Stimulated activated CD4-positive, alpha-beta T cell treated with anti-CD3 and anti-CD28 coated beads, Interleukin-4, amount 100 ng/mL, for 4 hours (primary cell): Measurements from ENCODE around the gene POLR2J3.
A peak's percentile ranks its signal among the peaks of the same experiment; 100 is the strongest.
"Not testable (repeated sequence)": the region's sequence is repeated elsewhere in the genome, so short reads cannot be mapped to it uniquely, and the experiment has no call there.

Experiments used
- DNase-seq, 2 experiments: peaks; one replicate each; pipeline ENCODE4 v3.0.0-alpha.2; 2020

Gene POLR2J3

GRCh38 chr7:102581722-102582121 is 9.3 kb upstream of the POLR2J3 start:
- not testable (repeated sequence) for DNase-seq

DNA sequence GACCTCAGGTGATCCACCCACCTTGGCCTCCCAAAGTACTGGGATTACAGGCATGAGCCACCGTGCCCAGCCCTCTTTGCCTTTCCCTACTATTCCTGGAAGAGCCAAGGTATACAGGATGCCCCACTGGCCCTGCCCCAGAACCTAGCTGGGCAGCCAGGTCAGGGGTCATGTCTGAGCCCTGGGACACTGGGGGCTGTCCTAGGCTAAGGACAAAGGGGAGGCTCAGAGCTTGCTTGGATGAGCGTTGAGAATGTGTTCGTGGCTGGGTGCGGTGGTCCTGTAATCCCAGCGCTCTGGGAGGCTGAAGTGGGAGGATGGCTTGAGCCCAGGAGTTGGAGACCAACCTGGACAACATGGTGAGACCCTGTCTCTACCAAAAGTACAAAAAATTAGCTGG is 6.1 kb upstream of the POLR2J3 start:
- not testable (repeated sequence) for DNase-seq

DNA sequence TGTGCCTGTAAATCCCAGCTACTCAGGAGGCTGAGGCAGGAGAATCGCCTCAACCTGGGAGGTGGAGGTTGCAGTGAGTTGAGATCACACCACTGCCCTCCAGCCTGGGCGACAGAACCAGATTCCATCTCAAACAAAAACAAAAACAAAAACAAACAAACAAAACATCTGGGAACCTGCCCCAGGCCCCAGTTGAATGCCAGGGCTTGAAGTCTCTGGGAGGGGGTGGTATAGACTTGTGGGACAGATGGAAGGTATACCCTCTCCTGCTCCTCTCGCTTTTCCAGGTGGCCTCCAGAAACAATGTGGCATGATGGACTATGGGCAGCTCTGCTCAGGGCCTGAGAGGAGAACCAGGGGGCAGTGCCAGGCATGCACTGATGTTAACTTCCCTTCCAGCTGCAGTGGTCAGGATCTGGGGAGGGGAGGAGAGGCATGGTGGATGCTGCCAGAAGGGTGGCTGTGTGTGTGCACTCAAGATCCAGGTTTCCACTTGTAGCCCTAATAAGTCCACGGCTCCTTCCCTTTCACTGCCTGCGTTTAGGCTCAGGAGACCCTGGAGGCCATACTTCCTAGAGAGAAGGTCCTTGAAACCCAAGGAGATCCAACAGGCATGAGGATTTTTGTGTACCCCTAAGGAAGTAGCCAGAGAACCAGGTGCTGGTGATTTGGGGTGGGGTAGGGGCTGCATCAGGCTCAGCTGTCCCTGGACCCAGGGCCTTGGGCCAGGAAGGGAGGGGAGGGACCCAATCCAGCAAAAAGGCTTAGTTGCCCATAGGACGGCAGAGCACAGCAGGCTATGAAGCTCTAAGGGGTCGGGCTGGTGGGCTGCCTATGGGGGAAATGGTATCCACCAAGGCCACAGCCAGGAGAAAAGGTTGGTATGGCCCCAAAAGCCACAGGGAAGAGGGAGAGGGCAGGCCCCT is 5.2 kb upstream of the POLR2J3 start:
- DNase-seq: peak in 1 of 2 experiments; percentile 1

DNA sequence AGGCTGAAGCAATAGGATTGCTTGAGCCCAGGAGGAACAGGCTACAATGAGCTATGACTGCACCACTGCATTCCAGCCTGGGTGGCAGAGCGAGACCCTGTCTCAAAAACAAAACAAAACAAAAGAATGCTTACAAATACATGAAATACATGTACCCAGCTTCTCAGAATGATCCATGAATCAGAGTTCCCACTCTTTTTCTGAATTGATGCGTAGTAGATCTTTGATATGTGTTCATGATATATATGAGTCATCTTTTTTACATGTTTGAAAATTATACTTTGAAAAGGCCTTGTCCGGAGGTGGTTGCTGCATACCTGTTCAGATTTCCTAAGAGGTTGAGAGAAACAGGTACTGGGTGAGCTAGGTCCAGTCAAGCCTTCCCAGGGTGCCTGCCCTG is 4.0 kb upstream of the POLR2J3 start:
- not testable (repeated sequence) for DNase-seq

DNA sequence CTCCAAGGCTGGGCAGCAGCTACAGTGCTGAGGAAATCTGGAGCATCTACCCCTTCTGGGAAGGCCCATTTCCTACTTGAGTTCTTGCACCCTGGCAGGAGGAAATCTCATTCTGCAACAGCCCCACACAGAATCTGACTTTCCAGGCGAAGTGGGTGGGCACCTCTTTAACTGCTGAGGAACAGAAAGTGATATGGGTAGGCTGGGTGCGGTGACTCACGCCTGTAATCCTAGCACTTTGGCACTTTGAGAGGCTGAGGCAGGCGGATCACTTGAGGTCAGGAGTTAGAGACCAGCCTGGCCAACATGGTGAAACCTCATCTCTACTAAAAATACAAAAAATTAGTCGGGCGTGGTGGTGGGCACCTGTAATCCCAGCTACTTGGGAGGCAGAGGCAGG is 2.2 kb upstream of the POLR2J3 start:
- not testable (repeated sequence) for DNase-seq

DNA sequence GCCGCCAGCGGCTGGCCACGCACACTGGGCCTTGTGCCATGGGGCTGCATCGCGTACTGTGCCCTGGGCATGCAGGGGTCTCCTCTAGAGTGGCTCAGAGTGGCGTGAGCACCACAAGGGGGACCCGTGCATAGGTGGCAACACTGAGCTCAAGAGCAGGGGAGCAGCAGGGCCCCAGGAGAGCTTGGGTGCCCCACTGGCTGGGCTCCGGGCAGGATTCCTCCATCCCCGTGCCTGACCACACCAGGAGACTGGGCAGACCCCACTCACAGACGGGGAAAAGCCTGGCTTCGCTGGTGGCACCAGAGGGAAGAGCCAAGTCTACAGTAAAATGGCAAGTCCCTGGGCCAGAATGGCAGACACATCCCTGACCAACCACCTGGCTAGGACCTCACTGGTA is 3.8 kb downstream of the POLR2J3 start:
- not testable (repeated sequence) for DNase-seq

DNA sequence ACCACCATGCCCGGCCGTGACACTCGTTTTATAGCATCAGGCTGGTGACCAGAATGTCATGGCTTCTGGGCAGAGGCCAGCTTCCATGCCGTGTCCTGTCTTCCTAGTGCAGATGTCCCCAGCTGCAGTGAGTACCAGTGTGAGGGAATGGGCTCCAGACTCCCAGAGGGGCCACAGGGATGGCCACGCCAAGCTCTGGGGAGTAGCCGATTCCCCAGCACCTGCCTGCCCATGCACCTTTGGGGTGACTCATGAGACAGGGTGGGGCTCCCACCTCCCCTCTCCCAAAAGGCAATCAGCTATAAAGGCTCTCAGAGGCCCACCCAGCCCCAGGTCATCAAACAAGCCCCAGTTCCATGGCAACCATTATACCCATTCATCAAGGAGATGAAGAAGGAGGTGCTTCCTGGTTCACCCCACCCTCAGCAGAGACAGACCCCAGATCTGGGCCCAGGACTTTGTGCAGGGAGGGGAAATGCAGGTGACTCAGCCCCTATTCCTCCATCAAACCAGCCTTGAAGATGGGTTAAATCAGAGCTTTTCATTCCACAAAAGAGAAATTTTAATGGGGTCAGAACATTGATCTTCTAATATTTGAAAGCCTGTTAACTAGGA is 21.5 kb downstream of the POLR2J3 start, which contains the start of gene SPDYE2:
TSS of gene SPDYE2 (plus strand) at position 419 of the 615 bp plus-strand sequence. CDS start 2,030 bp downstream, outside the sequence.
- not testable (repeated sequence) for DNase-seq

DNA sequence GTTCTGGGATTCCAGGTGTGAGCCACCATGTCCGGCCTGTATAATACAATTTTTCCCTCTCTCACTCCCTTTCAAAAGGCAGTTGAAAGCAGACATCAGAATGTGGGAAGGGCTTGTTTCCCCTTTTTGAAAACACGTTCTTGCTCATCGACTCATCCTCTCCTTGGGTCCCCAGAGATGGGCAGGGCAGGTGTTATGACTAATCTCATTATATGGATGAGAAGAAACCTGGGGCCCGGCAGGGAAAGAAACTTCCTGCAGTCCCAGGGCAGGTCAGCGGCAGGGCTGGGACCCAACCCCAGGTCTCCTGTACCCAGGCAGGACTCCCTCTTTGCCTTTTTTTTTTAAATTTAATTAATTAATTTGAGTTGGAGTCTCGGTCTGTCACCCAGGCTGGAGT is 26.0 kb downstream of the POLR2J3 start:
- not testable (repeated sequence) for DNase-seq

- not testable (repeated sequence) for DNase-seq
Measured at GRCh38 chr7:102545288-102545687, 27.1 kb downstream of the POLR2J3 start.

DNA sequence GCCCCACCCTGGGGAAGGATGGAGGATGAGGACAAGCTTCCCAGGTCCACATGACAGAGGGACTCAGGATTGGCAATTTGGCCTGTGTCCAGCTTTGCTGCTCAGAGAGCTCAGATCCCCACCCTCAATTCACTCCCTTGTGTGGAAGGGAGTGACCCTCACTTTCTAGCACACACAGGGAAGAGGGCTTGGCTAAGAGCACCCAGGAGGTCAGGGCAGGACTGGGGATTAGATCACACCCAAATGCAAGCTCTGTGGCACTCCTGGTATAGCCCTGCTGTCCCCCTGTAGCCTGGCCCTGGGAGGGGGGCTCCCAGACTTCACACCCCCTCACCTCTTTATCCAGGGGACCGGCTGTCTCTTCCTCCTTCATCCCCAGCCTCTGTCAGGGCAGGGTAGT is 28.0 kb downstream of the POLR2J3 start:
- not testable (repeated sequence) for DNase-seq

GRCh38 chr7:102543596-102543995 is 28.8 kb downstream of the POLR2J3 start, which contains the start of gene UPK3BL2:
Gene UPK3BL2, minus strand, starts transcription at chr7:102543696. Its CDS starts 60 bp downstream, at chr7:102543636.
- not testable (repeated sequence) for DNase-seq

GRCh38 chr7:102542771-102543170 is 29.6 kb downstream of the POLR2J3 start:
- DNase-seq: not testable (repeated sequence)

GRCh38 chr7:102542083-102542482 is 30.3 kb downstream of the POLR2J3 start:
- not testable (repeated sequence) for DNase-seq

DNA sequence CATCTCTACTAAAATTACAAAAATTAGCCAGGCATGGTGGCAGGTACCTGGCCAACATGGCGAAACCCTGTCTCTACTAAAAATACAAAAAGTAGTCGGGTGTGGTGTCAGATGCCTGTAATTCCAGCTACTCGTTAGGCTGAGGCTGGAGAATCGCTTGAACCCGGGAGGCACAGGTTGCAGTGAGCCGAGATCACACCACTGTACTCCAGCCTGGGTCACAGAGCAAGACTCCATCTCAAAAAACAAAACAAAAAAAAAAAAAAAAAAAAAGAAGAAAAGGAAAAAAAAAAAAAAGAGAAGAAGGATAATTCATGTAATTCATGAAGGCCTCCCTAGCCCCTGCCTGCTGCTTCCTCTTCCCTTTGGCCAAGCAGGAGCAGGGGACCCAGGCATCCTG is 31.8 kb downstream of the POLR2J3 start:
- not testable (repeated sequence) for DNase-seq

DNA sequence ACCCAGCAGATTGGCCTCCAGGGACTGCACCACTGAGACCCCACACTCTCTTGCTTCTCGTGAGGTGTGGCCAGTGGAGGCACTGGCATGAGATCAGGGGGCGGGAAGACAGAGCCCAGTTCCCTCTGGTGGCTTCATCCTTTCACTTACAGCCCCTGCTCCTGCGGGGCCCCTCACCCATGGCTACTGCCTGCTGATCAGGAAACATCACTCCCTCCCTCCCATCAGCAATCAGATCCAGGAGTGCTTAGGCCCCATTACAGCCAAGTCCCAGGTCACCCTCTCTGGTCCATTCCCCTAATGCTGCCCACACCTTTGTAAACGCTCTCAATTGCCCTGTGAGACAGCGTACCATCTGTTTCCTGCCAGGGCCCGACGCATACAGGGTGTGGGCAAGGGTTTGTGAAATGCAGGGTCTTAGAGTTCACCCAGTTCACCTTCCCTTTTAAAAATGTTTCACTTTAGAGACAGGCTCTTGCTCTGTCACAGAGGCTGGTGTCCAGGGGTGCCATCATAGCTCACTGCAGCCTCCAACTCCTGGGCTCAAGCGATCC is 37.2 kb downstream of the POLR2J3 start:
- not testable (repeated sequence) for DNase-seq

DNA sequence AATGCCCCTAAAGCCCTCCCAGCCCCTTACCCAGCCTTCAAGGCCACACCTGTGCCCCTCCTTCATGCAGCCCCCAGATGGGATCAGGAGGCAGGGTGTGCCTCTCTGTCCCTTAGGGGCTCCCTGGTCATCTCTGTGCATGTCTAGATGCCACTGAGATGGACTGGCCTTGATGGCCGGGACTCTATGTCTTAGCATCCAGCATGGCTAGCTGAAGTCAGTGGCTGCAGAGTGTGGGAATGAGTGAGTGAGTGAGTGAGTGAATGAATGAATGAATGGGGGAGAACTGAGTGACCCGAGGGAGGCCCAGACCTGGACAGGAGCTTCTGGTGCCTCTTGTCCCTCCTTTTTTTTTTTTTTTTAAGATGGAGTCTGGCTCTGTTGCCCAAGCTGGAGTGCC is 40.3 kb downstream of the POLR2J3 start:
- DNase-seq: not testable (repeated sequence)

- not testable (repeated sequence) for DNase-seq
Measured at GRCh38 chr7:102531583-102531982, 40.8 kb downstream of the POLR2J3 start.

DNA sequence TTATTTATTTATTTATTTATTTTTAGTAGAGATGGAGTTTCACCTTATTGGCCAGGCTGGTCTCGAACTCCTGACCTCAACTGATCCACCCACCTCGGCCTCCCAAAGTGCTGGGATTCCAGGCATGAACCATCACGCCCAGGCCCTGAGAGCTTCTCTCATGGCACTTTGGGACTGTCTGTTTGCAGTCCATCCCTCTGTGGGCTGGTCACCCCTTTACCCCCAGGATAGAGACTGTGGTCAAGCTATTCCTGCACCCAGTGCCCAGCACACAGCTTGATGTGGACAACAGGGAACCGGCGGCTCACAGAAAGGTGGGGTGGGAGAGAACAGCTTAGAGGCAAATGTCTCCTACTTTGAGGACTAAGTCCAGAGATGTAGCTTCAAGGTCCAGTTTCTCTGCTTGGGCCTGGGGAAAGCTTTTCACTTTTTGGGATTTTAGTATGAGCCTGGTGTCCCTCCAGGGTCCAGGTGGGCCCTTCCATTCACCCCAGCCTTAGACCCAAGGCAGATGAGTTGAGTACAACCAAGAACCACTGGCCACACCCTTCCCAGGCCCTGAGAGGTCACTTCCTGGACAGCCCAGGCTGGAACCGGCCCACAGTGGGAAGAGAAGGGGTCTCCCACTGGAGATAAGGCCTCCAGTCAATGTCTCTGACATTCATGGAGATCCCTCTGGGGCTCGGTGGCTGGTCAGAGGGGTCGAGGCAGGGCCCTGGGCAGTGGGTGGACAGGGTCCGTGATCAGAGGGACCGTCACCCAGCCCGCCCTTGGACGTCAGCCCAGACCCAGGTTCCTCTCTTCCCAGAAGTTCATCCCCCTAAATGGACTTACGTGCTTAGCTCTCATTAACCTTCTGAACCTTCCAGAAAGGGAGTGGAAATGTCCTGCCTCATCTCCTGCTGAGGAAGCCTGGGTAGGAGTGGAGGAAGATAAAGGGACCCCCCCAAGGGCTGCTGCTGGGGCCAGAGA is 44.3 kb downstream of the POLR2J3 start:
- not testable (repeated sequence) for DNase-seq

- not testable (repeated sequence) for DNase-seq
Measured at GRCh38 chr7:102527182-102527581, 45.2 kb downstream of the POLR2J3 start.

- not testable (repeated sequence) for DNase-seq
Measured at GRCh38 chr7:102524803-102525202, 47.6 kb downstream of the POLR2J3 start.

DNA sequence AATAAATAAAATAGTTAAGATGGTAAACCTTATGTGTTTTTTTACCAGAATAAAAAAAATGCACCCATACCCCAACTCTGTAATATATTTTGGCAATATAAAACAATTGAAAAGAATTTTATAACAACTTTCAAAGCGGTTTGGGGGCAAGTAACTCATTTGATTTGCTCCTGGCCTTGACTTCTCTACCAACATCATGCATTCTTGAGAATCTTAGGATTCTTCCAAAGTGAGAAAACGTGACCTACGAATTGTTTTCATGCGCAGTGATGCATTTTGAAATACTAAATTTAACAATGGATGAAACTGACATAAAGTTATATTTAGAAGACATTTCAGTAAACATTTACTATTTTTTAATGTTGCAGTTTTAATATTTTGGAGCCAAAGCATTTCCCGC is 51.6 kb downstream of the POLR2J3 start:
- DNase-seq: not testable (repeated sequence)

DNA sequence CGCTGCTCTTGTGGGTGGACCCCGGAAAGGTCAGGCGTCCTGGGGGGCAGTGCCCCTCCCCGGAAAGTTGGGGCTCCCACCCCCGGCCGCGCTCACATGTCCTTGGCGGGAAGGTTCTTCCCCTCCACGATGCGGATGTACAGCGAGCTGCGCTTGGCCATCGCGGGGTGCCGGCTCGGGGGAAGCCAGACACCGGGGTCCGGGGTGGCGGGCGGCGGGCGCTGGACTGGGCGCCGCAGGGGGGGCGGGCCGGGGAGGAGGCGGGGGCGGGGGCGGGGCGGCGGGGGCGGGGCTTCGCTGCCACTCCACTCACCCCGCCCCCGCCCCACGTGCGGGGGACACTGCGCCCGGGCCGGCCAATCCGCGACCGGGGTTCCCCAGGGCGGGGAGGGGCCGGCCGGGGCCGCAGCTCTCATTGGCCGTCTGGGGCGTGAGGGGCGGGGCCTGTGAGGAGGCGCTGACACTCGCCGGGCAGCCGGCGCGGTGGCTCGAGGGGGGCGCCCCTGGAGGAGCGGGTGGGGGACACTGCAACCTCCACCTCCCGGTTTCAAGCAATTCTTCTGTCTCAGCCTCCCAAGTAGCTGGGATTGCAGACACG is 54.7 kb downstream of the POLR2J3 start, which contains the start of gene RASA4B:
TSS of gene RASA4B (minus strand) at position 228 of the 598 bp plus-strand sequence. CDS start at position 161, 67 bp downstream.
- not testable (repeated sequence) for DNase-seq
